ENCODE measurements around the gene SOX6. TPM values are rescaled to one million over a fixed set of nuclear protein-coding genes. Genes with fewer than 3 reads are reported as not detected.
"Not testable (repeated sequence)": the region's sequence is repeated elsewhere in the genome, so short reads cannot be mapped to it uniquely, and the experiment has no call there.

Gene SOX6
- total RNA-seq, 4 donors from 2014 or later = 0.29 to 20.5 (median 8.2) TPM

- TF ChIP-seq POLR2A (IDR thresholded peaks at IDR 0.05) = no peak
- no peak for TF ChIP-seq CTCF (IDR thresholded peaks at IDR 0.05)
- no peaks in the 10 kb centered on the region for H3K9me3 ChIP-seq
- intact Hi-C loops (cut with DNase I; ENCODE audit: low total_unique reads) = no loop called here
- H3K4me3 ChIP-seq = no peak overlapping the region
- H3K27ac ChIP-seq = no peak overlapping the region
- no peak for DNase-seq
- H3K36me3 ChIP-seq = no peaks in the 10 kb centered on the region
- no peaks in the 10 kb centered on the region for H3K27me3 ChIP-seq
- no peaks in the 10 kb centered on the region for H3K4me1 ChIP-seq
These were observed 41.0 kb upstream of the SOX6 start for GRCh38 chr11:16397390-16397789.

GRCh38 chr11:16395601-16396000 is 39.3 kb upstream of the SOX6 start:
- Histone ChIP-seq H3K4me1 (no peaks in the 10 kb centered on the region), H3K36me3 (no peaks in the 10 kb centered on the region), H3K4me3 (no peak overlapping the region), H3K9me3 (no peaks in the 10 kb centered on the region), H3K27me3 (no peaks in the 10 kb centered on the region), H3K27ac (no peak overlapping the region)
- TF ChIP-seq POLR2A (IDR thresholded peaks at IDR 0.05) (no peak), CTCF (IDR thresholded peaks at IDR 0.05) (no peak)
- DNase-seq = no peak
- intact Hi-C loops (cut with DNase I; ENCODE audit: low total_unique reads) = no loop called here

GRCh38 chr11:16394947-16395346 is 38.6 kb upstream of the SOX6 start:
- Histone ChIP-seq H3K27me3 (no peaks in the 10 kb centered on the region), H3K9me3 (no peaks in the 10 kb centered on the region), H3K4me1 (no peaks in the 10 kb centered on the region), H3K36me3 (no peaks in the 10 kb centered on the region), H3K27ac (no peak overlapping the region), H3K4me3 (no peak overlapping the region)
- intact Hi-C loops (cut with DNase I; ENCODE audit: low total_unique reads) = no loop called here
- TF ChIP-seq CTCF (IDR thresholded peaks at IDR 0.05) (no peak), POLR2A (IDR thresholded peaks at IDR 0.05) (no peak)
- no peak for DNase-seq

- no peak for TF ChIP-seq POLR2A (IDR thresholded peaks at IDR 0.05)
- DNase-seq = no peak
- Histone ChIP-seq H3K9me3 (no peaks in the 10 kb centered on the region), H3K27me3 (no peaks in the 10 kb centered on the region), H3K36me3 (no peaks in the 10 kb centered on the region), H3K27ac (no peak overlapping the region), H3K4me1 (no peaks in the 10 kb centered on the region), H3K4me3 (no peak overlapping the region)
- intact Hi-C loops (cut with DNase I; ENCODE audit: low total_unique reads) = no loop called here
These were observed 37.0 kb upstream of the SOX6 start for GRCh38 chr11:16393340-16393739.

GRCh38 chr11:16392616-16393015 is 36.3 kb upstream of the SOX6 start:
- H3K9me3 ChIP-seq = no peaks in the 10 kb centered on the region
- no peaks in the 10 kb centered on the region for H3K4me1 ChIP-seq
- TF ChIP-seq CTCF (IDR thresholded peaks at IDR 0.05) = no peak
- no peak for TF ChIP-seq POLR2A (IDR thresholded peaks at IDR 0.05)
- no peaks in the 10 kb centered on the region for H3K27me3 ChIP-seq
- intact Hi-C loops (cut with DNase I; ENCODE audit: low total_unique reads) = no loop called here
- DNase-seq = no peak
- H3K4me3 ChIP-seq = no peak overlapping the region
- H3K36me3 ChIP-seq = no peaks in the 10 kb centered on the region
- no peak overlapping the region for H3K27ac ChIP-seq

- intact Hi-C loops (cut with DNase I; ENCODE audit: low total_unique reads); H3K4me1 ChIP-seq; DNase-seq: not testable (repeated sequence)
These were observed 34.5 kb upstream of the SOX6 start for GRCh38 chr11:16390826-16391225.

More at GRCh38 chr11:16390826-16391225, 34.5 kb upstream of the SOX6 start:
- not testable (repeated sequence) for H3K9me3 ChIP-seq, H3K4me3 ChIP-seq, H3K36me3 ChIP-seq, H3K27me3 ChIP-seq, H3K27ac ChIP-seq

Measured in uterus (tissue), 4 donors.